Measurements from ENCODE around the gene TOMT. TPM values are rescaled to one million over a fixed set of nuclear protein-coding genes. Genes with fewer than 3 reads are reported as not detected.

Gene TOMT
- total RNA-seq, 1 donor from 2014 or later: not detected

- TF ChIP-seq CTCF (IDR thresholded peaks at IDR 0.05) (no peak), EZH2phosphoT487 (IDR thresholded peaks at IDR 0.05) (no peak), EZH2 (IDR thresholded peaks at IDR 0.05) (no peak)
- DNase-seq (ENCODE audit: low spot score): no peak
- H3K4me3 Mint-ChIP-seq: no peak overlapping the region
- no peaks in the 10 kb centered on the region for H3K36me3 ChIP-seq
- H3K27ac ChIP-seq: no peak overlapping the region
- no peaks in the 10 kb centered on the region for H3K4me1 ChIP-seq
- H3K27me3 ChIP-seq: peaks cover 2% of the 10 kb centered on the region
- H3K27me3 Mint-ChIP-seq (ENCODE audit: insufficient read depth, low read depth): peaks cover 11% of the 10 kb centered on the region
- H3K4me2 ChIP-seq: no peak overlapping the region
- no peaks in the 10 kb centered on the region for H3K36me3 Mint-ChIP-seq
- no peaks in the 10 kb centered on the region for H3K79me2 ChIP-seq (ENCODE audit: low read depth)
- no peak overlapping the region for H3K27ac Mint-ChIP-seq
- no peak overlapping the region for H3K4me3 ChIP-seq
- no peaks in the 10 kb centered on the region for H3F3A ChIP-seq (ENCODE audit: low read depth)
- H2AFZ ChIP-seq (replicated peaks): no peak overlapping the region
- no peak overlapping the region for H3K9ac ChIP-seq
- H3K9me3 ChIP-seq (ENCODE audit: low read depth): no peaks in the 10 kb centered on the region
- H4K20me1 ChIP-seq (ENCODE audit: low read depth): no peaks in the 10 kb centered on the region
- H3K9me3 Mint-ChIP-seq: no peaks in the 10 kb centered on the region
- H3K4me1 Mint-ChIP-seq: no peaks in the 10 kb centered on the region
Measured at GRCh38 chr11:72138821-72139390, 33.2 kb downstream of the TOMT start.

DNA sequence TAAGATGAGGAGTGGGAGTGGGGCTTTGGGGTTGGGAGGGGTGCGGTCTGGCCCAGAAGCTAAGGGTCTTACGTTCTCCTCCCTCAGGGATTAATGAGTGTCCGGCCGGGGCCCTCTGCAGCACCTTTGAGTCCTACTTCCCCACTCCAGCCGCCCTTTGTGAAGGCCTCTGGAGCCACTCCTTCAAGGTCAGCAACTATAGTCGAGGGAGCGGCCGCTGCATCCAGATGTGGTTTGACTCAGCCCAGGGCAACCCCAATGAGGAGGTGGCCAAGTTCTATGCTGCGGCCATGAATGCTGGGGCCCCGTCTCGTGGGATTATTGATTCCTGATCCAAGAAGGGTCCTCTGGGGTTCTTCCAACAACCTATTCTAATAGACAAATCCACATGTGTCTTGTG, 33.8 kb downstream of the TOMT start:
- Mint-ChIP-seq H3K4me1 (no peaks in the 10 kb centered on the region), H3K36me3 (no peaks in the 10 kb centered on the region), H3K27me3 (ENCODE audit: insufficient read depth, low read depth) (peaks cover 12% of the 10 kb centered on the region), H3K4me3 (no peak overlapping the region), H3K9me3 (no peaks in the 10 kb centered on the region), H3K27ac (no peak overlapping the region)
- no peaks in the 10 kb centered on the region for H4K20me1 ChIP-seq (ENCODE audit: low read depth)
- no peak overlapping the region for H3K4me3 ChIP-seq
- H3K4me2 ChIP-seq: no peak overlapping the region
- H3K27ac ChIP-seq: no peak overlapping the region
- H3K27me3 ChIP-seq: no peaks in the 10 kb centered on the region
- no peak overlapping the region for H2AFZ ChIP-seq (replicated peaks)
- no peak for DNase-seq (ENCODE audit: low spot score)
- no peaks in the 10 kb centered on the region for H3K9me3 ChIP-seq (ENCODE audit: low read depth)
- no peaks in the 10 kb centered on the region for H3K79me2 ChIP-seq (ENCODE audit: low read depth)
- H3F3A ChIP-seq (ENCODE audit: low read depth): no peaks in the 10 kb centered on the region
- no peak overlapping the region for H3K9ac ChIP-seq
- no peaks in the 10 kb centered on the region for H3K36me3 ChIP-seq
- no peak for TF ChIP-seq EZH2phosphoT487 (IDR thresholded peaks at IDR 0.05)
- TF ChIP-seq CTCF (IDR thresholded peaks at IDR 0.05): no peak
- TF ChIP-seq EZH2 (IDR thresholded peaks at IDR 0.05): no peak
- H3K4me1 ChIP-seq: no peaks in the 10 kb centered on the region

GRCh38 chr11:72140661-72141060, 34.9 kb downstream of the TOMT start:
- no peak overlapping the region for H3K27ac ChIP-seq
- H3K4me3 Mint-ChIP-seq: no peak overlapping the region
- H3K27me3 ChIP-seq: no peaks in the 10 kb centered on the region
- H3K79me2 ChIP-seq (ENCODE audit: low read depth): no peaks in the 10 kb centered on the region
- no peak overlapping the region for H3K9ac ChIP-seq
- H3K9me3 ChIP-seq (ENCODE audit: low read depth): no peaks in the 10 kb centered on the region
- H3K4me1 Mint-ChIP-seq: no peaks in the 10 kb centered on the region
- H3K4me3 ChIP-seq: no peak overlapping the region
- no peak overlapping the region for H3K27ac Mint-ChIP-seq
- H3K36me3 Mint-ChIP-seq: no peaks in the 10 kb centered on the region
- H4K20me1 ChIP-seq (ENCODE audit: low read depth): no peaks in the 10 kb centered on the region
- no peaks in the 10 kb centered on the region for H3K36me3 ChIP-seq
- H3K4me1 ChIP-seq: no peaks in the 10 kb centered on the region
- no peak overlapping the region for H2AFZ ChIP-seq (replicated peaks)
- DNase-seq (ENCODE audit: low spot score): no peak
- TF ChIP-seq CTCF (IDR thresholded peaks at IDR 0.05): no peak
- TF ChIP-seq EZH2 (IDR thresholded peaks at IDR 0.05): no peak
- no peak for TF ChIP-seq EZH2phosphoT487 (IDR thresholded peaks at IDR 0.05)
- H3K9me3 Mint-ChIP-seq: no peaks in the 10 kb centered on the region
- no peak overlapping the region for H3K4me2 ChIP-seq
- no peaks in the 10 kb centered on the region for H3F3A ChIP-seq (ENCODE audit: low read depth)
- peaks cover 12% of the 10 kb centered on the region for H3K27me3 Mint-ChIP-seq (ENCODE audit: insufficient read depth, low read depth)

All from neural progenitor cell (in vitro differentiated cells).